Fibroblast of peridontal ligament (primary cell): ENCODE data around the gene SSH2.
"Not testable (repeated sequence)": the region's sequence is repeated elsewhere in the genome, so short reads cannot be mapped to it uniquely, and the experiment has no call there.

ENCODE experiments used
- DNase-seq: peaks from one replicate; pipeline ENCODE4 v3.0.0-alpha.2; 2010; ENCODE audit errors: extremely low read depth

Gene SSH2

GRCh38 chr17:29874358-29874757, 55.7 kb downstream of the SSH2 start:
- not testable (repeated sequence) for DNase-seq

DNA sequence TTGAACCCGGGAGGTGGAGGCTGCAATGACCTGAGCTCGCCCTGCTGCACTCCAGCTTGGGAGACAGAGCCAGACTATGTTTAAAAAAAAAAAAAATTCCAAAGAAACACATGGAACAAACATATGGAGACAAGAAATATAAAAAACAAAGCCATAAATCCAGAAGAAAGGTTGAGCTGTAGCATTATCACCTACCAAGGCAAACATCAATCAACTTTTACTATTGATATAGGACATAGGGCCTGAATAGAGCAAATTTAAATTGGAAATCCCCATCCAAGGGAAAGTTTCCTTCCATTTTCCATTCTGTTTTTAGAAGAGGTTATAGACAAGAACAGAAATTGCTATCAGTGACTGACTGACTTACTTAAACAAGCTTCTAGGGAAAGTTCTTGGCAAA, 56.6 kb downstream of the SSH2 start:
- DNase-seq, result no peak

GRCh38 chr17:29870836-29871465, 59.1 kb downstream of the SSH2 start:
- peak; percentile 50 for DNase-seq

DNA sequence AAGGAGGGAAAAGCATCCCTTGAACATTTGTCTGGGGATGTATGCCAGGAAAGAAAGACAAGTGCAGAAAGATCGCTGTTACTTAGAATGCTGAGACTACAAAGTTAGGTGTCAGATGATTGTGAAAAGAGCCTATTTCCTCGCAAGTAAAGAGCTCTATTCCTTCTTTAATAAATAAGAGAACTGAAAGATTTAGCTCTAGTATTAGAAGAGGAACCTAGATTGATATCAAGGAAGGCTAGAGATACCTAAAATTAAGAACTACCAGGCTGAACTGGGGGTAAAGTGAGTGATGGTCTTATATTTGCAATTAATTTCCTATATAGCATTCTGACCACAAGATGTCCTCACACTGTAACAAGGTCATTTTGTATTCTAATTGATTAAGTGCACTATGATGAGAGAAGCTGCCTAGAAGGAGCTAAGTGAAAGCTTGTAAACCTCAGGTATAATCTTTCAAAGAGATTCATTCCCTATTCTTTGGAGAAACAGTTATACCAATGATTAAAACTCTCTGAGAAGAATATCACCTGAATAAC, 62.3 kb downstream of the SSH2 start:
- DNase-seq, result no peak

DNA sequence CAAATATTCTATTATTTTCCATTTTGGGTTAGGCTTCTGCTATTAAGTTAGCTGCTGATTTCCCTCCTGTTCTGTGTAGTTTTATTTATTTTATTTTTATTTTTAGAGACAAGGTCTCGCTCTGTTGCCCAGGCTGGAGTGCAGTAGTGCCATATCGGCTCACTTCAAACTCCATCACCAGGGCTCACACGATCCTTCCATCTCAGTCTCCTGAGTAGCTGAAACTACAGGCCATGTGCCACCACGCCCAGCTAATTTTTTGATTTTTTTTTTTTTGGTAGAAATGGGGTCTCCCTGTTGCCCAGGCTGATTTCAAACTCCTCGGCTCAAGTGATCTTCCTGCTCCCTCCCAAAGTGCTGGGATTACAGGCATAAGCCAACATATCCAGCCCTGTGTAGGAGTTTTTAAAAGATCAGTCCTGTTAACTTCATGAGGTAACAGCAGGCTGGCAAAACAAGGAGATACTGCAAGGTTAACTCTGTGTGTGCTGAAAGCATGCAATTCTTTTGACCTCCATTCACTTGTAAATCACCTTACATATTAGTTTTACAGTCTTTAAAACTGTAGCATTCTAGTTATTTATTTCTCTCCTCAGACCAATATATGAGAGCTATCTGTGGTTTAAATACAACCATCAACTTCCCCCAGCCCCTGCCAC, 63.2 kb downstream of the SSH2 start:
- no peak for DNase-seq

DNA sequence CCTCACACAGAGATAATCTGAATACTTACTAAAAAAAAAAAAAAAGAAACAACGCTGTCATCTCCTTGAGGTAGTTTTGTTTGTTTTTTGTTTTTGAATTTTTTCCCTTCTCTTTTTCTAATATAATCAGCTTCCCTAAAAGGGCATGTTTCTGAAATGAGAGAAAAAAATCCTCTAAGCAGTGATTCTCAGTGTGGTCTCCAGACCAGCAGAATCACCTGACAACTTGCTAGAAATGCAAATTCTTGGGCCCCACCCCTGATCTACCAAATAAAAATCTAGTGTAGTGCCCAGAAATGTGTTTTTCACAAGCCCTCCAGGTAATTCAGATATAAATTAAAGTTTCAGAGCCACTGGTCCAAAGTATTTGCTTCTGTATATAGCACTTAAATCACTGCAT, 65.4 kb downstream of the SSH2 start:
- DNase-seq, result no peak

DNA sequence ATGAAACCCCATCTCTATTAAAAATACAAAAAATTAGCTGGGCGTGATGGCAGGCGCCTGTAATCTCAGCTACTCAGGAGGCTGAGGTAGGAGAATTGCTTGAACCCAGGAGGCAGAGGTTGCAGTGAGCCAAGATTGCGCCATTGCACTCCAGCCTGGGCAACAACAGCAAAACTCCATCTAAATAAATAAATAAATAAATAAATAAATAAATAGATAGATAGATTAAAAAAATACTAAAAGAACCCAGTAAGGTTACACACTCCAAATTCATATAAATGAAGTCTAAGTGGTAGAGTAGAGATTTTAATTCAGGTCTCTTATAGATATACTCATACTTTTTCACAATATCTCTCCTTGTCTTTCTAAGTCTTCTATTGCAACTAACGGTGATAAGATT, 65.9 kb downstream of the SSH2 start:
- DNase-seq, result not testable (repeated sequence)

DNA sequence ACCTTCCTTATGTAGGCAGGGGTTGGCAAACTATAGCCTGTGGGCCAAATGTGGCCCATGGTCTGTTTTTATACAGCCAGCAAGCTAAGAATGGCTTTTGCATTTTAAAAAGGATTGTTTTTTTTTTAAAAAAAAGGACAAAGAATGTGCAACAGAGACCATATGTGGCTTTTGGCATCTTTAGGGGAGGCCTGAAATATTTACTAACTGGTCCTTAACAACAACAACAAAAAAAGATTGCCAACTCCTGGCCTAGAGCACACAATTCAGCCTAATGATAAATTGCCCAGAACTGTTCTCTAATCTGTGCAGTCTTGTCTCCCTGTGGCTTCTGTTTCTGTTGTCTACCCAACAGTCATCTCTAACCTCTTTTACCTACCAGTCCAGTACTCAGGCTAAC, 67.1 kb downstream of the SSH2 start:
- no peak for DNase-seq

- DNase-seq, result no peak
These were observed 67.9 kb downstream of the SSH2 start for GRCh38 chr17:29862127-29862526.

DNA sequence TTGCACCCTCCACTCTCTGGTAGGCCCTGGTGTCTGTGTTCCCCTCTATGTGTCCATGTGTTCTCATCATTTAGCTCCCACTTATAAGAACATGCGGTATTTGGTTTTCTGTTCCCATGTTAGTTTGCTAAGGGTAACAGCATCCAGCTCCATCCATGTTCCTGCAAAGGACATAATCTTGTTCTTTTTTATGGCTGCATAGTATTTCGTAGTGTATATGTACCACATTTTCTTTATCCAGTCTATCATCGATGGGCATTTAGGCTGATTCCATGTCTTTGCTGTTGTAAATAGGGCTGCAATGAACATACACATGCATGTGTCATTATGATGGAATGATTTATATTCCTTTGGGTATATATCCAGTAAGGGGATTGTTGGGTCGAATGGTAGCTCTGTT, 70.6 kb downstream of the SSH2 start:
- not testable (repeated sequence) for DNase-seq

GRCh38 chr17:29857823-29858222, 72.2 kb downstream of the SSH2 start:
- no peak for DNase-seq

DNA sequence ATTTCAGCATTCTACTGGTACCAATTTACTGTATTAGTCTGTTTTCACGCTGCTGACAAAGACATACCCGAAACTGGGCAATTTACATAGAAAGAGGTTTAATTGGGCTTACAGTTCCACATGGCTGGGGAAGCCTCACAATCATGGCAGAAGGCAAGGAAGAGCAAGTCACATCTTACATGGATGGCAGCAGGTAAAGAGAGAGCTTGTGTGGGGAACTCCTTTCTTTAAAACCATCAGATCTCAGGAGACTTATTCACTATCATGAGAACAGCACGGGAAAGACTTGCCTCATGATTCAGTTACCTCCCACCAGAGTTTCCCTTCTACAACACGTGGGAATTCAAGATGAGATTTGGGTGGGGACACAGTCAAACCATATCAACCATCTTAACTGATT, 72.9 kb downstream of the SSH2 start:
- not testable (repeated sequence) for DNase-seq

- peak; percentile 27 for DNase-seq
These were observed 74.3 kb downstream of the SSH2 start for GRCh38 chr17:29855686-29856085.

DNA sequence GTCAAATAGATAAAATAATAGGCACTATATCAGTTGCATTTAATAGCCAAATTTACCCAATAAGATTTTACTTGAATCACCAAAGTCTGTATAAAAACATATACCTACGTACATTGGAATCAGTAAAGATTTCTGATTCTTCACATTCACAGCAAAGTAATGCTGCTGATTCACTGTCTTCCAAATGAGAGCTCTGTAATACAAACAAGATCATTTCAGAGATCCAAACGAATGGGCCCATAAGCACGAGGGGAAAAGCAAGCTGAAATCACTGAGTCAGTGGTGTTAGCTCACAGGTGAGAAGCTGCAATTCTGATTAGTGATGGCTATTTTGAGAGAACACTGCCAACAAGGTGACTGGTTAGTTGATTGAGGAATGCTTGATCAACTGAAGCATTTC, 81.3 kb downstream of the SSH2 start:
- DNase-seq, result no peak

DNA sequence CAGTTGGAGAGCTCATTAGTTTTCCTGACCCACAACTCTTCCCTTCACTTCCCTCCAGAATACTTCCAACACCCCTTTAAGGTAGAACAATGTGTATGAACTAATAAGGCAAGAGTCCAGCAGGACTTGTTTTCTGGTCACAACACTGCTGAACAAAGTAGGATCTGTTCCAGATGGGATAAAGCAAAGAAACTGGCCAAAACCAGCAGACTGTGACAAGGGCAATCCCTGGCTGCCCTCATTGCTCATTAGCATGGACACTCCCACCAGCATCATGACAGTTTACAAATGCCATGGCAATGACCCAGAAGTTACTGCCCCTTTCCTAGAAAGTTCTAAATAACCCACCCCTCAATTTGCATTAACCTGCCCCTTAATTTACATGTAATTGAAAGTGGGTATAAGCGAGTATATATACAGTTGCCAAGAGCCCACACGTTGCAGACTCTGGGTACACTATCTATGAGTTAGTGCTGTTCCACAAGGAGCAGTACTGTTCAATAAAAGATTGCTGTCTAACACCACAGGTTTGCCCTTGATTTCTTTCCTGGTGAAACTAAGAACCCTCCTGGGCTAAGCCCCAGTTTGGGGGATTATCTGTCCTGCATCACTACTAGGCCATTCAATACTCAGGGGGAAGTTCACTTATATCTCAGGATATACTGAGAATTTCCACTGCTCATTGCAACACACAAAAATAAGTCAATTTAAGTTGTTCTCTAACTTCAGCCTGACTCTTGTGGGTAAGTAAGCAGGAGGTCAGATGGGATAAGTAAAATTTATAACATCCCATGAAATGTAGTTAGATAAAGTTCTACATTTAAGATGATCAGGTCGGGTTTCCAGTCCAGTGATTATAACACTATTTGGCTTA, 82.3 kb downstream of the SSH2 start:
- DNase-seq, result no peak

GRCh38 chr17:29847118-29847517, 82.9 kb downstream of the SSH2 start:
- DNase-seq, result no peak

- no peak for DNase-seq
These were observed 83.7 kb downstream of the SSH2 start for GRCh38 chr17:29846298-29846697.

GRCh38 chr17:29844339-29845048, 85.5 kb downstream of the SSH2 start:
- DNase-seq, result peak; percentile 61

GRCh38 chr17:29840884-29841283, 89.1 kb downstream of the SSH2 start:
- DNase-seq, result peak; percentile 50

DNA sequence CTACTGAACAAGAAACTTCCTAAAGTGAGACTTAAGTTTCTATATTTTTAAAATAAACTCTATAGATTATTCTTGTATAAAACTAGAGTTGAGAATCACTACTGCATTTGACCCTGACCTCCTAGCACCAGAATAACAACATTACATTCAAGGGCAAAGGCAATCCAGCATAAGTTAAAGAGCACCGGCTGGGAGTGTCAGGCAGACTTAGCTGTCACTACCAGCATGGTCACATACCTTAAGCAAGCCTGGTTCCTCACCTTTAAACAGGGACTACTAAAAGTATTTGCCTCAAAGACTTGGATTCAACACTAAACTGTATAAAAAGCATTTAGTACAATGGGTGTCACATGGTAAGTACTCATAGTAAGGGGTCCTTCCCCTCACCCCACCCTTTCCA, 90.4 kb downstream of the SSH2 start:
- DNase-seq, result no peak

- DNase-seq, result peak; percentile 51
These were observed 91.1 kb downstream of the SSH2 start for GRCh38 chr17:29838961-29839360.

GRCh38 chr17:29837531-29837930, 92.5 kb downstream of the SSH2 start:
- no peak for DNase-seq
